Spleen (tissue), 11 donors: Measurements from ENCODE around the gene AHDC1. TPM values are rescaled to one million over a fixed set of nuclear protein-coding genes. Genes with fewer than 3 reads are reported as not detected.
A peak's percentile ranks its signal among the peaks of the same experiment; 100 is the strongest.

ENCODE experiments used
- DNase-seq: peaks from one replicate; pipeline ENCODE4 v3.0.0-alpha.2; 2020
- H3K27ac ChIP-seq, 8 donors: fragments of 200-600 bp; sonication (generic) in 7 of 8; 1 replicate in 4 of 8; 2 replicates in 4 of 8; pipeline versions ENCODE4 v1.5.0 to v1.8.0; 2016 to 2021; ENCODE audit warnings: inconsistent platforms in 4 of 8, mild to moderate bottlenecking in 4 of 8, moderate library complexity in 1 of 8
- H3K27me3 ChIP-seq, 7 donors: fragments of 200-600 bp; sonication (generic) in 6 of 7; replicated peaks in 1 of 7; 1 replicate in 4 of 7; 2 replicates in 3 of 7; pipeline versions ENCODE4 v1.5.0 to v1.8.0; 2016 to 2021; ENCODE audit warnings: inconsistent platforms in 3 of 7, mild to moderate bottlenecking in 1 of 7
- H3K36me3 ChIP-seq, 6 donors: fragments of 200-600 bp; sonication (generic) in 5 of 6; 1 replicate in 4 of 6; 2 replicates in 2 of 6; pipeline versions ENCODE4 v1.5.0 to v1.8.0; 2016 to 2021; ENCODE audit warnings: inconsistent platforms in 2 of 6
- H3K4me1 ChIP-seq, 6 donors: fragments of 200-600 bp; sonication (generic) in 5 of 6; 1 replicate in 3 of 6; 2 replicates in 3 of 6; pipeline versions ENCODE4 v1.5.0 to v1.8.0; 2016 to 2021; ENCODE audit warnings: inconsistent platforms in 3 of 6
- H3K4me3 ChIP-seq, 8 donors: fragments of 200-600 bp; sonication (generic) in 7 of 8; 1 replicate in 4 of 8; 2 replicates in 4 of 8; pipeline versions ENCODE4 v1.5.0 to v1.8.0; 2016 to 2021; ENCODE audit warnings: inconsistent platforms in 4 of 8, mild to moderate bottlenecking in 4 of 8, moderate library complexity in 2 of 8
- H3K9me3 ChIP-seq, 8 donors: fragments of 200-600 bp; sonication (generic) in 7 of 8; 1 replicate in 4 of 8; 2 replicates in 4 of 8; pipeline versions ENCODE4 v1.5.0 to v1.8.0; 2016 to 2021; ENCODE audit warnings: inconsistent platforms in 4 of 8
- POLR2A ChIP-seq, 3 donors: fragments of 450-650 bp; IDR thresholded peaks; one replicate each; pipeline ENCODE4 v1.5.1; 2017; ENCODE audit warnings: antibody characterized with exemption in 3 of 3, mild to moderate bottlenecking in 1 of 3
- POLR2AphosphoS5 ChIP-seq, 3 donors: sonication (generic); formaldehyde crosslinking; IDR thresholded peaks; one replicate each; pipeline ENCODE4 v1.5.1; 2017; ENCODE audit warnings: antibody characterized with exemption in 3 of 3
- WGBS, 5 donors: extraction: QIAGEN DNeasy Blood & Tissue Kit in 3 of 5; methylation state at CpG; one replicate each; pipeline versions ENCODE4 v1.1.5 to v1.1.7; 2013 to 2018; 5-methylcytosine and 5-hydroxymethylcytosine counted together
- intact Hi-C: fragments of 100-400 bp; cut with DNase I; formaldehyde crosslinking; loops from one replicate; pipeline ENCODE4 v1.15.0; 2023; ENCODE audit warnings: low total_unique reads
- polyA plus RNA-seq, 3 donors: library from polyadenylated mRNA; stranded (reverse); fragments of 200-250 nt; gene quantifications; one replicate each; pipeline ENCODE4 v1.2.1, GENCODE V29; 2013
- total RNA-seq, 7 donors: library from RNA; depleted of rRNA in 3 of 7; stranded (reverse); fragments of >200 nt in 3 of 7; fragmentation: NEBNext Ultra II Directional in 4 of 7; extraction: Animal tissue kit (Norgen Biotek cat#: 25700) in 4 of 7; gene quantifications; one replicate each; pipeline versions ENCODE4 v1.1.0 to v1.2.1, GENCODE V29; 2016 to 2021
- TF ChIP-seq, protein P1 (sequence below), 11 experiments: fragments of 200-600 bp in 7 of 11; fragments of 450-650 bp in 4 of 11; sonication (generic) in 4 of 11; IDR thresholded peaks in 8 of 11; conservative IDR thresholded peaks in 3 of 11; 1 replicate in 7 of 11; 2 replicates in 4 of 11; pipeline versions ENCODE4 v1.4.0 to v1.8.0; 2016 to 2021; ENCODE audit warnings: antibody characterized with exemption in 11 of 11, inconsistent platforms in 4 of 11, mild to moderate bottlenecking in 1 of 11
- donor health status: healthy with polysubstance abuse.
- donor health status: DM: no; HTN: no; CAD: no; lungs with moderate emphysema.
- donor health status: DM: no; HTN: no; CAD: no.
- donor health status: Bipolar disorder and iron deficiency.
- donor health status: healthy.
- donor health status: DM: no; HTN: no; CAD: no.
- donor health status: DM: yes; HTN: yes; CAD: no.

AHDC1 gene
- total and polyA plus RNA-seq, 10 donors, result 3.2 to 104 (median 42.7) TPM

DNA sequence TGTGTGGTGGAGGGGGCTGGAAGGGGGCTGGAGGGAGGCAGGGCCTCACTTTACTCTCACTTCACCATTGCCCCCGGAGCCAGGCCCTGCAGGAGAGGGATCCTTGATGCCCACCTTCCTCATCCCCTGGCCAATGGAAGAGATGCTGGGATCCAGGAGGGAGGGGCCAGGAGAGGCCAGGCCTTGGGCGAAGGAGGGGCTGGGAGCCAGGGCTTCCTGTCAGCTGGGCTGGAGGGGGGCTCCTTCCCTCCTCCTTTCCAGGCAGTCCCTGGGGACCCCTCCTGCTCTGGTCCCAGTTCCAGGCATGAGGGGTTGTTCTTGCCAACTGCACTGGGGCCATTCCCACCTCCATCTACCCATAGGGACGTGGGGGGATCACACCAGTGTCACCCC, 5.7 kb downstream of the AHDC1 start:
- 38 to 58% (median 45%) methylated on average over 3 of the region's 3 CpGs for WGBS, 5 donors
- TF ChIP-seq, protein P1, sequence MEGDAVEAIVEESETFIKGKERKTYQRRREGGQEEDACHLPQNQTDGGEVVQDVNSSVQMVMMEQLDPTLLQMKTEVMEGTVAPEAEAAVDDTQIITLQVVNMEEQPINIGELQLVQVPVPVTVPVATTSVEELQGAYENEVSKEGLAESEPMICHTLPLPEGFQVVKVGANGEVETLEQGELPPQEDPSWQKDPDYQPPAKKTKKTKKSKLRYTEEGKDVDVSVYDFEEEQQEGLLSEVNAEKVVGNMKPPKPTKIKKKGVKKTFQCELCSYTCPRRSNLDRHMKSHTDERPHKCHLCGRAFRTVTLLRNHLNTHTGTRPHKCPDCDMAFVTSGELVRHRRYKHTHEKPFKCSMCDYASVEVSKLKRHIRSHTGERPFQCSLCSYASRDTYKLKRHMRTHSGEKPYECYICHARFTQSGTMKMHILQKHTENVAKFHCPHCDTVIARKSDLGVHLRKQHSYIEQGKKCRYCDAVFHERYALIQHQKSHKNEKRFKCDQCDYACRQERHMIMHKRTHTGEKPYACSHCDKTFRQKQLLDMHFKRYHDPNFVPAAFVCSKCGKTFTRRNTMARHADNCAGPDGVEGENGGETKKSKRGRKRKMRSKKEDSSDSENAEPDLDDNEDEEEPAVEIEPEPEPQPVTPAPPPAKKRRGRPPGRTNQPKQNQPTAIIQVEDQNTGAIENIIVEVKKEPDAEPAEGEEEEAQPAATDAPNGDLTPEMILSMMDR (IDR thresholded peaks at IDR 0.05 in 8 of 11, conservative IDR thresholded peaks at IDR 0.05 in 3 of 11), result no peak
- TF ChIP-seq POLR2AphosphoS5 (IDR thresholded peaks at IDR 0.05), result peak; percentile 28 to 72 (median 64)
- TF ChIP-seq POLR2A (IDR thresholded peaks at IDR 0.05), result no peak
- no peak for DNase-seq
- intact Hi-C loops, result loop anchor here (5.0 kb wide), 1 partner anchor 36 kb away; no protein-coding TSS in a partner anchor
- H3K4me1 ChIP-seq, result peaks cover 78 to 100% (median 94%) of the 10 kb centered on the region in 6 donors
- peaks cover 0 to 13% (median 0%) of the 10 kb centered on the region in 7 donors for H3K27me3 ChIP-seq
- no peaks in the 10 kb centered on the region for H3K9me3 ChIP-seq
- peaks cover 0 to 7% (median 0%) of the 10 kb centered on the region in 6 donors for H3K36me3 ChIP-seq
- peak overlapping the region in 2 of 8 donors; percentile 11 to 38 for H3K4me3 ChIP-seq
- H3K27ac ChIP-seq, result peak overlapping the region in 7 of 8 donors; percentile 47 to 96 (median 90)

DNA sequence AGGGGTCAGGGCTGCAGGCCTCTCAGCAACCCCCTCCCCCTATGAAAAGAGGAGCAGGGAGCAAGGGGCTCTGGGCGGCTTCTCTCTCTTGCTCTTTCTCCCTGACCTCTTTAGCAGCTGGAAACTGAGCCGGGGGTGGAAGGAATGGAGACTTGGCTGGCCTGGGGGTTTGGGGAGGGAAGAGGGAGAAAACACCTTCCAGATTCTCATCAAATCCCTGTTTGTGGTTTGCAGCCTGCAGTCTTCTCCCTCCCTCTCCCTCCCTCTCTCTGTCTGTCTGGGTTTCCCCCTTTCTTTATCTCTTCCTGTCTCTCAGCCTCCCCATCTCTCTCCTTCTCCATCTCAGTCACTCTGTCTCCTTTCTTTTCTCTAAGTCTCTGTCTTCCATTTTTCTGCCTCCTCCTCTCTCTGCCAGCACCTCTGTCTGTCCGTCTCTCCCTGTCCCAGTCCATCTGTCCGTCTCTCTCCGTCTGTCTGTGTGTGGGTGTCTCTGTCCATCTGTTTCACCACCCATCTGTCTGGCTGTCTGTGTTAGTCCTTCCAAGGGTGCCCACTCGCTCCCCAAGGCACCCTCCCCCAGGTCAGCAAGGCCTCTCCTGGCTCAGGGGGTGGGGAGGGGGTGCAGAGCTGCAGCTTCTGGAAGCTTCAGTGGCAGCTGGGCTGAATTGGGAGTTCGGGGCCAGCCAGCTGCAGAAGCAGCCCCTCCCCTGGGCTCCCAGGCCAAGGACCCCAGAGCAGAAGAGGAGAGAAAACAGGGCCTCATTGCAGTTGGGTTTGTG, 6.2 kb downstream of the AHDC1 start:
- H3K4me1 ChIP-seq, result peaks cover 84 to 100% (median 97%) of the 10 kb centered on the region in 6 donors
- TF ChIP-seq, protein P1 (IDR thresholded peaks at IDR 0.05 in 8 of 11, conservative IDR thresholded peaks at IDR 0.05 in 3 of 11), result no peak
- TF ChIP-seq POLR2AphosphoS5 (IDR thresholded peaks at IDR 0.05) (no peak), POLR2A (IDR thresholded peaks at IDR 0.05) (no peak)
- peak overlapping the region in 6 of 8 donors; percentile 47 to 96 (median 90) for H3K27ac ChIP-seq
- peaks cover 0 to 7% (median 0%) of the 10 kb centered on the region in 7 donors for H3K27me3 ChIP-seq
- intact Hi-C loops, result loop anchor here (5.0 kb wide), 1 partner anchor 35 kb away; no protein-coding TSS in a partner anchor
- no peak for DNase-seq
- peaks cover 0 to 7% (median 0%) of the 10 kb centered on the region in 6 donors for H3K36me3 ChIP-seq
- H3K9me3 ChIP-seq, result no peaks in the 10 kb centered on the region
- peak overlapping the region in 2 of 8 donors; percentile 11 to 38 for H3K4me3 ChIP-seq
- WGBS, 5 donors, result 50 to 60% (median 51%) methylated on average over 6 to 7 of the region's 7 CpGs

DNA sequence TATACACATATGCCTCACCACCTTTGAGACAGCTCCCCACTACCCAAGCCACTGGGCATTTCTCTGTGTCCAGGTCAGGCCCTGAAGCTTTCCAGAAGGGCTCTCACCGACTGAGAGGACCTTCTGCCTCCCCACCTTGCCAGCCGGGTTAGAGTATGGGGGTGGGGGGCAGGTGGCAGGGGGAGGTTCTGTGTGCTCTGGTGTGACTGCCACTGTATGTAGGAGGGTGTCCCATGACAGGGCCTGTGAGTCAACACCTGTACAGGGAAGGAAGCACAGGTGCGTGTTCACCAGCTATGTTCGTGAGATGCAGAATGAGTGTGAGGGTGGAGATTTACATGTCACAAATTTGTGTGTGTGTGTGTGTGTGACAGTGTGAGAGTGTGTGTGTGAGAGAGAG, 7.0 kb downstream of the AHDC1 start:
- Histone ChIP-seq H3K4me1 (peaks cover 85 to 100% (median 98%) of the 10 kb centered on the region in 6 donors), H3K9me3 (no peaks in the 10 kb centered on the region), H3K27me3 (no peaks in the 10 kb centered on the region), H3K4me3 (peak overlapping the region in 1 of 8 donors; percentile 27), H3K27ac (peak overlapping the region in 5 of 8 donors; percentile 62 to 96 (median 91)), H3K36me3 (peaks cover 0 to 7% (median 0%) of the 10 kb centered on the region in 6 donors)
- no peak for DNase-seq
- intact Hi-C loops, result loop anchor here (5.0 kb wide), 1 partner anchor 35 kb away; no protein-coding TSS in a partner anchor
- TF ChIP-seq POLR2AphosphoS5 (IDR thresholded peaks at IDR 0.05) (no peak), POLR2A (IDR thresholded peaks at IDR 0.05) (no peak)
- TF ChIP-seq, protein P1 (IDR thresholded peaks at IDR 0.05 in 8 of 11, conservative IDR thresholded peaks at IDR 0.05 in 3 of 11), result no peak
- 30 to 57% (median 42%) methylated on average over 4 of the region's 4 CpGs for WGBS, 5 donors

DNA sequence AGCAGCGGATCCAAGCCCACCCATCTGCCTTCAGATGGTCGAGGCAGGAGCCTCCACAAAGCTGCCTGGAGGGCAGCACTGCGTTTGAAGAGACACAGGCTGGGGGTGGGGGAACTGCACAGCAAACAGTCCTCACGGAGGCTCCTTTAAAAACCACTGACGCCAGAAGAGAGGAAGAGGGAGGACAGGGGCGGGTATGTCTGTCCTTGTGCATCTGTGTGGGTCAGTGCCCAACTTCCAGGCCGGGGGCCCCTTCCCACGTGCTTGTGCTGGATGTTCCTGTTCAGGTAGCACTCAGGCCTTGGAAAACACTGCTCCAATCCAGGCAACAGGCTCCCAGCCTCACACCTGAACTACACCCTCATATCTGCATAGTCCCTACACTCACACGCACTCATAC, 7.7 kb downstream of the AHDC1 start:
- 16 to 36% (median 24%) methylated on average over 9 of the region's 9 CpGs for WGBS, 5 donors
- H3K27ac ChIP-seq, result peak overlapping the region in 6 of 8 donors; percentile 46 to 96 (median 90)

More for the DNA sequence above, 7.7 kb downstream of the AHDC1 start:
- DNase-seq, result no peak
- Histone ChIP-seq H3K27me3 (no peaks in the 10 kb centered on the region), H3K9me3 (no peaks in the 10 kb centered on the region), H3K4me1 (peaks cover 78 to 100% (median 98%) of the 10 kb centered on the region in 6 donors), H3K36me3 (peaks cover 0 to 7% (median 0%) of the 10 kb centered on the region in 6 donors), H3K4me3 (peak overlapping the region in 1 of 8 donors; percentile 27)
- TF ChIP-seq, protein P1 (IDR thresholded peaks at IDR 0.05 in 8 of 11, conservative IDR thresholded peaks at IDR 0.05 in 3 of 11), result no peak
- TF ChIP-seq POLR2AphosphoS5 (IDR thresholded peaks at IDR 0.05), result peak in 2 of 3 donors; percentile 29 to 56
- no peak for TF ChIP-seq POLR2A (IDR thresholded peaks at IDR 0.05)
- intact Hi-C loops, result loop anchor here (5.0 kb wide), 1 partner anchor 34 kb away; no protein-coding TSS in a partner anchor
